Stimulated activated CD4-positive, alpha-beta T cell treated with anti-CD3 and anti-CD28 coated beads, Interleukin-2, amount 100 ng/mL, for 48 hours (primary cell): ENCODE results near the gene KLK4.

Experiments used
- DNase-seq, 2 donors: peaks; one replicate each; pipeline ENCODE4 v3.0.0-alpha.2; 2020

Gene KLK4

GRCh38 chr19:50878851-50879250 lies 32.3 kb downstream of the KLK4 start:
- no peak for DNase-seq

GRCh38 chr19:50877338-50877737 lies 33.9 kb downstream of the KLK4 start:
- no peak for DNase-seq

GRCh38 chr19:50876456-50876855 lies 34.7 kb downstream of the KLK4 start:
- DNase-seq, result no peak

- DNase-seq, result no peak
Measured at GRCh38 chr19:50875795-50876422, 35.3 kb downstream of the KLK4 start.

- DNase-seq, result no peak
Measured at GRCh38 chr19:50874211-50874610, 37.0 kb downstream of the KLK4 start.

- no peak for DNase-seq
Measured at GRCh38 chr19:50873056-50873455, 38.1 kb downstream of the KLK4 start, which contains the start of gene KLK2. KLK2 (plus strand) TSS chr19:50873439; CDS start chr19:50873474, 35 bp downstream.

GRCh38 chr19:50870417-50871089 lies 40.6 kb downstream of the KLK4 start:
- peak; percentile 1 to 32 for DNase-seq

GRCh38 chr19:50869479-50869878 lies 41.7 kb downstream of the KLK4 start:
- DNase-seq, result no peak

- no peak for DNase-seq
Measured at GRCh38 chr19:50861496-50862286, 49.5 kb downstream of the KLK4 start.

GRCh38 chr19:50861010-50861409 lies 50.2 kb downstream of the KLK4 start:
- no peak for DNase-seq

- no peak for DNase-seq
Measured at GRCh38 chr19:50859849-50860248, 51.3 kb downstream of the KLK4 start.

GRCh38 chr19:50858886-50859285 lies 52.3 kb downstream of the KLK4 start:
- no peak for DNase-seq

GRCh38 chr19:50857366-50857765 lies 53.8 kb downstream of the KLK4 start:
- DNase-seq, result no peak
